ENCODE measurements around the gene CLMN. TPM values are rescaled to one million over a fixed set of nuclear protein-coding genes. Genes with fewer than 3 reads are reported as not detected.

The CLMN gene
- total and polyA plus RNA-seq, 4 donors, result 4.5 to 33.5 (median 11.7) TPM

Small RNAs within 50 kb of the gene (small RNA-seq; reads per million reads assigned to genes)
- gene MIR3173 (ENCODE audit: low replicate concordance), result 0.21 reads per million, percentile 13 among the genes with 10 or more reads in this experiment

Other genes starting within 250 kb of the CLMN start
- gene DICER1, start 162.4 kb downstream of the CLMN start, total RNA-seq, result 100 to 1,000 TPM in 1 of 2 donors, 10 to 100 TPM in 1; 67.9 to 103 TPM
- 10 to 100 TPM in 1 of 2 donors, 1 to 10 TPM in 1; 9.1 to 20.2 TPM for gene DICER1, start 162.4 kb downstream of the CLMN start, polyA plus RNA-seq
- 10 to 100 TPM in 1 of 2 donors, 1 to 10 TPM in 1; 8.4 to 30.5 TPM for gene SYNE3, start 196.7 kb upstream of the CLMN start, total RNA-seq
- 1 to 10 TPM; 2.7 to 3.7 TPM for gene SYNE3, start 196.7 kb upstream of the CLMN start, polyA plus RNA-seq
- 10 to 100 TPM; 22.4 to 35.6 TPM for gene GLRX5, start 215.1 kb upstream of the CLMN start, total RNA-seq
- 10 to 100 TPM; 27.3 to 30.9 TPM for gene GLRX5, start 215.1 kb upstream of the CLMN start, polyA plus RNA-seq

Data from lung (tissue), 5 donors.